K562 (cell line): ENCODE results near the gene KCNG1.

Experiments used
- E4F1 ChIP-seq: fragments of 250-450 bp; sonication (Bioruptor Pico); IDR thresholded peaks from 2 replicates; pipeline ENCODE4 v1.5.0; 2021; ENCODE audit warnings: mild to moderate bottlenecking, borderline replicate concordance
- EP300 ChIP-seq: IDR thresholded peaks from 2 replicates; pipeline ENCODE4 v1.6.1; 2012; ENCODE audit warnings: low read length, improper control_type of control experiment
- FUS ChIP-seq: fragments of 200-400 bp; formaldehyde crosslinking; optimal IDR thresholded peaks from 2 replicates; pipeline ENCODE3; 2017; ENCODE audit warnings: low read depth, low read length
- JUNB ChIP-seq: fragments of 450-650 bp; formaldehyde crosslinking; conservative IDR thresholded peaks from 2 replicates; pipeline ENCODE4 v1.4.0; 2020; ENCODE audit warnings: mild to moderate bottlenecking
- NFIX ChIP-seq: fragments of 250-450 bp; sonication (Bioruptor Pico); IDR thresholded peaks from 2 replicates; pipeline ENCODE4 v1.4.0; 2020; ENCODE audit warnings: low read depth, mild to moderate bottlenecking, moderate library complexity
- NR2C2 ChIP-seq, 2 experiments: fragments of 200-800 bp in 1 of 2; sonication (Bioruptor generic) in 1 of 2; sonication (generic) in 1 of 2; formaldehyde crosslinking in 1 of 2; IDR thresholded peaks; 2 replicates each; pipeline versions ENCODE4 v1.6.1 to v1.8.0; 2016 to 2022; ENCODE audit warnings: mild to moderate bottlenecking in 1 of 2, missing compliant biosample characterization in 1 of 2, missing genetic modification characterization in 1 of 2, missing genetic modification reagents in 1 of 2
- POLR2A ChIP-seq: fragments of 450-650 bp; conservative IDR thresholded peaks from 2 replicates; pipeline ENCODE4 v1.6.1; 2016
- SP2 ChIP-seq: IDR thresholded peaks from 2 replicates; pipeline ENCODE4 v1.6.1; 2011; ENCODE audit warnings: mild to moderate bottlenecking, low read depth, low read length, moderate library complexity; ENCODE audit not compliant: poor library complexity, severe bottlenecking; ENCODE audit errors: extremely low read depth
- ZC3H8 ChIP-seq: fragments of 450-650 bp; IDR thresholded peaks from 2 replicates; pipeline ENCODE4 v1.6.1; 2017
- ZNF239 ChIP-seq: fragments of 250-450 bp; sonication (Bioruptor Pico); IDR thresholded peaks from 2 replicates; pipeline ENCODE4 v1.4.0; 2020; ENCODE audit warnings: mild to moderate bottlenecking
- ZNF431 ChIP-seq: sonication (generic); formaldehyde crosslinking; IDR thresholded peaks from 2 replicates; pipeline ENCODE4 v1.8.0; 2022; ENCODE audit warnings: mild to moderate bottlenecking, missing genetic modification reagents

DNA sequence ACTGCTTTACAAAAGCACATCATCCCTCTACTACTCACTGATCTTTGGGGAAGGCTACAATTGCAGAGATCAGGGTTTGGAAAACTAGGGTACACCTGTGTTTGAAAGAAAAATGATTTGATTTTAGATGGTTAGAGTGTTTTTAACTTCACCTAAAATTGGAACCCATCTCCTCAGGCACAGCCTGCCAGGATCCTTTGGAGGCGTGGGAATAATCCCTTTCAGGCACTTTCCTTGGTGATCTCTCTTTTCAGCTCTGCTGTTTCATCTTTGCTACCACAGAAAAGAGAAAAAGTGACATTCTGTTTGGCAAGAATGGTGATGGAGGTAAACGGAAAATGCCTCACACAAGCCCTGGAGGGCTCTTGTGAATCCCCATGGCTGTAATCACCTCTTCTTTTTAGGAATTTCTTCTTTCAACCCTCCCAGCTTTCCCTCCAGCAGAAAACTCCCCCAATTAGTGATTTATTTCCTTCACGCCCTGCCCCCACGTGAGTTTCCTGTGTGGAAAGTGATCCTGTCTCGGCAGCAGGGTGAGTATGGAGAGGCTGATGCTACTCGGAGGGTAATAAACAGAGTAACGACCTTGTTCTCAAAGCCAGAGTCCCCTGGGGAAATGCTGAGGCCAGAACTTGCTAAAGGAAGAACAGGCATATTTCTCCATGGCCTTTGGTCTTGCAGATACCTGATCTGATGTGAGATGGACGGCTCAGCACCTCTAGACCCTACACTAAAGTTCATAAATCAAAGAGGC, 9.2 kb downstream of the KCNG1 start:
- TF ChIP-seq NFIX (CRISPR knock-in tag) (no peak), NR2C2 (CRISPR knock-in tag; IDR thresholded peaks at IDR 0.05) (no peak), NR2C2 (tag; IDR thresholded peaks at IDR 0.05) (no peak), POLR2A (no peak), FUS (no peak), SP2 (no peak), ZNF239 (CRISPR knock-in tag) (no peak), ZC3H8 (no peak), ZNF431 (CRISPR knock-in tag) (no peak), E4F1 (CRISPR knock-in tag) (no peak), EP300 (no peak), JUNB (CRISPR knock-in tag) (no peak)
